HEK293 (cell line): ENCODE data around the gene SNUPN.

ENCODE experiments used
- CTCF ChIA-PET: fragments of 350-600 bp; formaldehyde crosslinking; extraction: SDS; loops from one replicate; lab custom pipeline; 2021; ENCODE audit warnings: antibody characterized with exemption; lab: Yijun Ruan, JAX
- POLR2A ChIA-PET: fragments of 300-600 bp; formaldehyde crosslinking; extraction: SDS; loops from one replicate; lab custom pipeline; 2020; ENCODE audit warnings: antibody characterized with exemption, inconsistent platforms; lab: Yijun Ruan, JAX
- H3K27ac ChIP-seq: fragments of 200-500 bp; sonication (Bioruptor generic); 2 replicates; pipeline ENCODE4 v1.5.1; 2014; ENCODE audit warnings: low read depth, low read length, control low read depth, inconsistent platforms; ENCODE audit errors: extremely low read depth
- H3K36me3 ChIP-seq, 2 experiments: fragments of 200-500 bp in 1 of 2; sonication (Bioruptor generic) in 1 of 2; 1 replicate in 1 of 2; 2 replicates in 1 of 2; pipeline ENCODE4 v1.5.1; 2014 to 2017; ENCODE audit warnings: inconsistent platforms in 2 of 2, low read length in 2 of 2; ENCODE audit not compliant: control insufficient read depth in 2 of 2, insufficient read depth in 1 of 2
- H3K4me1 ChIP-seq: fragments of 200-500 bp; sonication (Bioruptor generic); 2 replicates; pipeline ENCODE4 v1.5.1; 2014; ENCODE audit warnings: mild to moderate bottlenecking, low read length, inconsistent platforms; ENCODE audit not compliant: control insufficient read depth, insufficient read depth
- H3K4me3 ChIP-seq: 2 replicates; pipeline ENCODE4 v1.5.1; 2011; ENCODE audit warnings: low read depth, mild to moderate bottlenecking, control low read depth, low read length, moderate library complexity
- H3K9me3 ChIP-seq: fragments of 200-500 bp; sonication (Bioruptor generic); 2 replicates; pipeline ENCODE4 v1.5.1; 2014; ENCODE audit warnings: low read depth, low read length, inconsistent platforms; ENCODE audit not compliant: control insufficient read depth, insufficient read depth
- EGR2 ChIP-seq: fragments of 450-650 bp; formaldehyde crosslinking; IDR thresholded peaks from 2 replicates; pipeline ENCODE4 v1.5.1; 2016; ENCODE audit warnings: low read depth, missing biosample characterization, missing genetic modification characterization
- PATZ1 ChIP-seq: fragments of 450-650 bp; formaldehyde crosslinking; IDR thresholded peaks from 2 replicates; pipeline ENCODE4 v1.5.1; 2016; ENCODE audit warnings: missing biosample characterization, missing genetic modification characterization
- PBX3 ChIP-seq: sonication (generic); formaldehyde crosslinking; IDR thresholded peaks from 2 replicates; pipeline ENCODE4 v1.8.1; 2022; ENCODE audit warnings: mild to moderate bottlenecking, moderate library complexity, missing genetic modification reagents
- PRDM1 ChIP-seq: fragments of 450-650 bp; formaldehyde crosslinking; IDR thresholded peaks from 2 replicates; pipeline ENCODE4; 2016; ENCODE audit warnings: missing biosample characterization, missing genetic modification characterization
- REPIN1 ChIP-seq: fragments of 450-650 bp; formaldehyde crosslinking; IDR thresholded peaks from 2 replicates; pipeline ENCODE4 v1.5.1; 2017; ENCODE audit warnings: missing biosample characterization, missing genetic modification characterization, low read depth
- SP2 ChIP-seq: fragments of 450-650 bp; formaldehyde crosslinking; IDR thresholded peaks from 2 replicates; pipeline ENCODE4 v1.5.1; 2016; ENCODE audit warnings: missing biosample characterization, missing genetic modification characterization
- ZFP3 ChIP-seq: fragments of 450-650 bp; formaldehyde crosslinking; IDR thresholded peaks from 2 replicates; pipeline ENCODE4 v1.5.1; 2016; ENCODE audit warnings: low read depth, missing biosample characterization, missing genetic modification characterization
- ZNF221 ChIP-seq: fragments of 450-650 bp; formaldehyde crosslinking; IDR thresholded peaks from 2 replicates; pipeline ENCODE4 v1.5.1; 2017; ENCODE audit warnings: missing biosample characterization, missing genetic modification characterization, borderline replicate concordance
- ZNF324 ChIP-seq: fragments of 450-650 bp; formaldehyde crosslinking; IDR thresholded peaks from 2 replicates; pipeline ENCODE4 v1.5.1; 2016; ENCODE audit warnings: missing biosample characterization, missing genetic modification characterization
- ZNF37A ChIP-seq: fragments of 450-650 bp; IDR thresholded peaks from 2 replicates; pipeline ENCODE4 v1.5.1; 2018; ENCODE audit warnings: missing biosample characterization, missing genetic modification characterization
- ZNF391 ChIP-seq: fragments of 450-650 bp; formaldehyde crosslinking; IDR thresholded peaks from 2 replicates; pipeline ENCODE4 v1.5.1; 2016; ENCODE audit warnings: low read depth, missing biosample characterization, missing genetic modification characterization, borderline replicate concordance
- ZNF433 ChIP-seq: fragments of 450-650 bp; formaldehyde crosslinking; IDR thresholded peaks from 2 replicates; pipeline ENCODE4 v1.5.1; 2016; ENCODE audit warnings: missing biosample characterization, missing genetic modification characterization, low read depth
- ZNF518A ChIP-seq: fragments of 450-650 bp; formaldehyde crosslinking; conservative IDR thresholded peaks from 2 replicates; pipeline ENCODE4 v1.5.1; 2016; ENCODE audit warnings: low read depth, missing biosample characterization, missing genetic modification characterization
- ZNF558 ChIP-seq: fragments of 450-650 bp; formaldehyde crosslinking; IDR thresholded peaks from 2 replicates; pipeline ENCODE4 v1.5.1; 2016; ENCODE audit warnings: missing biosample characterization, missing genetic modification characterization
- ZNF596 ChIP-seq: fragments of 450-650 bp; IDR thresholded peaks from 2 replicates; pipeline ENCODE4 v1.5.0; 2018; ENCODE audit warnings: missing biosample characterization, mild to moderate bottlenecking, missing genetic modification characterization, moderate library complexity
- ZNF626 ChIP-seq: fragments of 450-650 bp; sonication (Bioruptor Pico); formaldehyde crosslinking; IDR thresholded peaks from 2 replicates; pipeline ENCODE4 v1.5.1; 2018; ENCODE audit warnings: missing biosample characterization, missing genetic modification characterization, inconsistent platforms
- ZNF639 ChIP-seq: fragments of 450-650 bp; formaldehyde crosslinking; IDR thresholded peaks from 2 replicates; pipeline ENCODE4 v1.5.1; 2016; ENCODE audit warnings: missing biosample characterization, missing genetic modification characterization
- ZNF660 ChIP-seq: fragments of 450-650 bp; IDR thresholded peaks from 2 replicates; pipeline ENCODE4 v1.5.1; 2018; ENCODE audit warnings: missing biosample characterization, mild to moderate bottlenecking, missing genetic modification characterization
- ZNF76 ChIP-seq: fragments of 450-650 bp; formaldehyde crosslinking; IDR thresholded peaks from 2 replicates; pipeline ENCODE4; 2016; ENCODE audit warnings: low read depth, missing biosample characterization, missing genetic modification characterization, borderline replicate concordance

SNUPN gene

GRCh38 chr15:75671730-75672602, 46.4 kb upstream of the SNUPN start:
- TF ChIP-seq ZNF37A (tag by site-specific recombination) = no peak
- TF ChIP-seq SP2 = peak; percentile 8; the same call in 1 of the 2 replicates
- Histone ChIP-seq H3K27ac (peak overlapping the region; percentile 36; the same call in 1 of the 2 replicates), H3K36me3 (no peaks in the 10 kb centered on the region), H3K9me3 (no peaks in the 10 kb centered on the region), H3K4me1 (peaks cover 10% of the 10 kb centered on the region), H3K4me3 (no peak overlapping the region)
- ChIA-PET CTCF (interaction anchor here (1.0 to 2.2 kb wide), 7 partner anchors 10 to 304 kb away, joined by 3 to 19 read pairs (median 4); partner anchors contain the start of genes IMP3, MAN2C1 and SNX33), POLR2A (interaction anchor here (0.6 to 3.7 kb wide), 9 partner anchors 11 to 649 kb away, joined by 3 to 36 read pairs (median 8); partner anchors contain the start of genes IMP3, MAN2C1, PPCDC and SIN3A)

GRCh38 chr15:75669879-75670212, 44.3 kb upstream of the SNUPN start:
- peaks cover 10% of the 10 kb centered on the region for H3K4me1 ChIP-seq
- POLR2A ChIA-PET = interaction anchor here (1.5 kb wide), 1 partner anchor 8 kb away, joined by 3 read pairs; no protein-coding TSS in a partner anchor
- no peaks in the 10 kb centered on the region for H3K36me3 ChIP-seq
- H3K9me3 ChIP-seq = no peaks in the 10 kb centered on the region
- no peak for TF ChIP-seq ZNF639 (tag by site-specific recombination)
- TF ChIP-seq ZNF433 (tag by site-specific recombination) = no peak
- no peak for TF ChIP-seq REPIN1 (tag by site-specific recombination)
- TF ChIP-seq ZNF76 (tag by site-specific recombination) = no peak
- no peak for TF ChIP-seq SP2
- no peak for TF ChIP-seq ZFP3 (tag by site-specific recombination)
- TF ChIP-seq EGR2 (tag by site-specific recombination) = no peak
- TF ChIP-seq ZNF660 (tag by site-specific recombination) = no peak
- TF ChIP-seq PBX3 (CRISPR knock-in tag) = no peak
- TF ChIP-seq ZNF518A (tag by site-specific recombination) = no peak
- no peak for TF ChIP-seq ZNF596 (tag by site-specific recombination)
- TF ChIP-seq ZNF37A (tag by site-specific recombination) = no peak
- TF ChIP-seq ZNF391 (tag by site-specific recombination) = no peak
- TF ChIP-seq ZNF221 (tag by site-specific recombination) = no peak
- TF ChIP-seq ZNF626 (tag by site-specific recombination) = no peak
- TF ChIP-seq PATZ1 = no peak
- no peak for TF ChIP-seq ZNF558 (tag by site-specific recombination)
- no peak for TF ChIP-seq PRDM1 (tag by site-specific recombination)
- TF ChIP-seq ZNF324 (tag by site-specific recombination) = no peak
- no peak overlapping the region for H3K27ac ChIP-seq
- CTCF ChIA-PET = no interaction called here
- no peak overlapping the region for H3K4me3 ChIP-seq
